Ishikawa (cell line): Measurements from ENCODE around the gene CLCN1.

Experiments
- CEBPB ChIP-seq: IDR thresholded peaks from 2 replicates; pipeline ENCODE4 v1.6.1; 2012
- EP300 ChIP-seq: IDR thresholded peaks from 2 replicates; pipeline ENCODE4 v1.6.1; 2012; ENCODE audit warnings: borderline replicate concordance
- FOXM1 ChIP-seq: IDR thresholded peaks from 2 replicates; pipeline ENCODE4 v1.6.1; 2012; ENCODE audit warnings: low read depth, borderline replicate concordance
- RAD21 ChIP-seq: IDR thresholded peaks from 2 replicates; pipeline ENCODE4 v1.6.1; 2012; ENCODE audit warnings: low read depth
- REST ChIP-seq: IDR thresholded peaks from 2 replicates; pipeline ENCODE4 v1.6.1; 2012; ENCODE audit warnings: low read depth, mild to moderate bottlenecking
- TCF12 ChIP-seq: IDR thresholded peaks from 2 replicates; pipeline ENCODE4 v1.6.1; 2012; ENCODE audit warnings: low read depth
- TEAD4 ChIP-seq: IDR thresholded peaks from 2 replicates; pipeline ENCODE4 v1.6.1; 2012

GRCh38 chr7:143288836-143289235 is 27.1 kb upstream of the CLCN1 start:
- TF ChIP-seq CEBPB (no peak), REST (no peak), TEAD4 (no peak), EP300 (no peak), RAD21 (no peak), TCF12 (no peak), FOXM1 (no peak)
